Measurements from ENCODE around the gene NGEF. TPM values are rescaled to one million over a fixed set of nuclear protein-coding genes. Genes with fewer than 3 reads are reported as not detected.

Gene NGEF
- total and polyA plus RNA-seq, 9 of the 15 experiments (the other 6 are each of a cell fraction or from before 2014, with no cell fraction given): 0.07 to 0.17 (median 0.09) TPM; not detected in 6

GRCh38 chr2:232885264-232885961, 127.6 kb downstream of the NGEF start:
- Histone ChIP-seq H3K4me1 (replicated peaks in 1 of 2; ENCODE audit: control insufficient read depth in 2 of 2, insufficient read depth in 2 of 2, low read length in 2 of 2) (peaks cover 0 to 6% of the 10 kb centered on the region in 2 experiments; a peak in 2 of 5 replicates), H3K9ac (ENCODE audit: insufficient read depth in 1 of 2, low read depth in 2 of 2, low read length in 2 of 2) (no peak overlapping the region; a peak in 1 of 4 replicates), H2AFZ (ENCODE audit: low read depth, low read length) (no peak overlapping the region), H3K4me3 (no peak overlapping the region), H3K9me1 (ENCODE audit: control insufficient read depth, insufficient read depth, low read length) (no peaks in the 10 kb centered on the region), H3K36me3 (ENCODE audit: control insufficient read depth, insufficient read depth, low read length) (no peaks in the 10 kb centered on the region), H3K27ac (ENCODE audit: extremely low read depth, low read depth, low read length) (no peak overlapping the region), H3K27me3 (ENCODE audit: control insufficient read depth in 2 of 2, insufficient read depth in 2 of 2, low read length in 2 of 2) (peaks cover 19 to 68% of the 10 kb centered on the region in 2 experiments; a peak in 4 of 5 replicates), H4K20me1 (replicated peaks; ENCODE audit: control insufficient read depth, insufficient read depth, low read length) (no peaks in the 10 kb centered on the region; the same call in 1 of the 2 replicates), H3K79me2 (ENCODE audit: control insufficient read depth, insufficient read depth, low read length) (no peaks in the 10 kb centered on the region), H3K4me2 (ENCODE audit: insufficient read depth, low read length) (no peak overlapping the region), H3K9me3 (replicated peaks; ENCODE audit: control insufficient read depth, insufficient read depth, low read depth, low read length) (no peaks in the 10 kb centered on the region)
- intact Hi-C loops (cut with micrococcal nuclease) (no loop called here), in situ Hi-C loops (cut with MboI) (no loop called here)
- BruUV-seq (replicated peaks): no TSS peak
- ChIA-PET POLR2A (no interaction called here), CTCF (ENCODE audit: low intra/inter-chr PET ratio) (no interaction called here)
- 8% methylated on average over 16 of the region's 25 CpGs for WGBS (ENCODE audit: insufficient coverage, low coverage, missing lambda C conversion rate)
- DNase-seq (ENCODE audit: extremely low read depth in 1 of 4, low spot score in 3 of 4) (no peak), FAIRE-seq (no peak), ATAC-seq (no peak)
- TF ChIP-seq THRB (CRISPR knock-in tag; conservative IDR thresholded peaks at IDR 0.05) (no peak), MTA1 (IDR thresholded peaks at IDR 0.05; ENCODE audit: borderline replicate concordance) (no peak), ZNF263 (CRISPR knock-in tag; IDR thresholded peaks at IDR 0.05; ENCODE audit: borderline replicate concordance) (no peak)

Data from K562 (cell line).